Bronchial epithelial cell (primary cell): Measurements from ENCODE around the gene HSBP1. TPM values are rescaled to one million over a fixed set of nuclear protein-coding genes. Genes with fewer than 3 reads are reported as not detected.

Experiments used
- DNase-seq: peaks from one replicate; pipeline ENCODE4 v3.0.0-alpha.2; 2010; ENCODE audit warnings: low read depth
- FAIRE-seq: peaks from 2 replicates; lab custom pipeline; 2011; peaks lifted over from hg19 to GRCh38; lab: Jason Lieb, UNC
- H3K27me3 ChIP-seq: 2 replicates; pipeline ENCODE4 v1.5.1; 2011; ENCODE audit warnings: low read length; ENCODE audit not compliant: control insufficient read depth, insufficient read depth
- H3K36me3 ChIP-seq: 2 replicates; pipeline ENCODE4 v1.5.1; 2011; ENCODE audit warnings: low read length; ENCODE audit not compliant: control insufficient read depth, insufficient read depth
- H3K4me3 ChIP-seq: 2 replicates; pipeline ENCODE4 v1.5.1; 2011; ENCODE audit warnings: mild to moderate bottlenecking, low read depth, low read length, control low read depth
- CTCF ChIP-seq: IDR thresholded peaks from 2 replicates; pipeline ENCODE4 v1.5.1; 2011; ENCODE audit warnings: mild to moderate bottlenecking, moderate library complexity, low read length, control low read depth, inconsistent platforms; ENCODE audit not compliant: insufficient read depth, severe bottlenecking
- total RNA-seq: library from RNA; depleted of rRNA; stranded (reverse); fragments of >200 nt; gene quantifications from 2 replicates; pipeline ENCODE4 v1.2.1, GENCODE V29; 2014

HSBP1 gene
- total RNA-seq, 1 donor from 2014 or later: 20.0 TPM

- Histone ChIP-seq H3K27me3 (no peaks in the 10 kb centered on the region), H3K36me3 (no peaks in the 10 kb centered on the region), H3K4me3 (no peak overlapping the region)
- FAIRE-seq: no peak
- TF ChIP-seq CTCF: no peak
- no peak for DNase-seq
Measured at GRCh38 chr16:83797013-83797412, 10.8 kb upstream of the HSBP1 start.

- DNase-seq: peak; percentile 57
- Histone ChIP-seq H3K4me3 (no peak overlapping the region), H3K27me3 (no peaks in the 10 kb centered on the region), H3K36me3 (no peaks in the 10 kb centered on the region)
- TF ChIP-seq CTCF: no peak
- no peak for FAIRE-seq
Measured at GRCh38 chr16:83799336-83799735, 8.4 kb upstream of the HSBP1 start.

GRCh38 chr16:83802135-83802534, 5.6 kb upstream of the HSBP1 start:
- TF ChIP-seq CTCF: no peak
- FAIRE-seq: no peak
- no peaks in the 10 kb centered on the region for H3K27me3 ChIP-seq
- no peak overlapping the region for H3K4me3 ChIP-seq
- DNase-seq: peak; percentile 94
- H3K36me3 ChIP-seq: no peaks in the 10 kb centered on the region

GRCh38 chr16:83802554-83803205, 5.1 kb upstream of the HSBP1 start:
- TF ChIP-seq CTCF: no peak
- Histone ChIP-seq H3K36me3 (no peaks in the 10 kb centered on the region), H3K27me3 (no peaks in the 10 kb centered on the region), H3K4me3 (no peak overlapping the region)
- FAIRE-seq (no peak), DNase-seq (no peak)

- Histone ChIP-seq H3K27me3 (no peaks in the 10 kb centered on the region), H3K36me3 (no peaks in the 10 kb centered on the region), H3K4me3 (no peak overlapping the region)
- TF ChIP-seq CTCF: no peak
- no peak for FAIRE-seq
- DNase-seq: peak; percentile 72
Measured at GRCh38 chr16:83803811-83804210, 4.0 kb upstream of the HSBP1 start.

GRCh38 chr16:83804366-83804765, 3.4 kb upstream of the HSBP1 start:
- DNase-seq (no peak), FAIRE-seq (no peak)
- H3K4me3 ChIP-seq: no peak overlapping the region
- H3K36me3 ChIP-seq: no peaks in the 10 kb centered on the region
- no peak for TF ChIP-seq CTCF
- no peaks in the 10 kb centered on the region for H3K27me3 ChIP-seq
